ENCODE data around the gene ARHGEF3.
"Not testable (repeated sequence)": the region's sequence is repeated elsewhere in the genome, so short reads cannot be mapped to it uniquely, and the experiment has no call there.

ARHGEF3 gene

GRCh38 chr3:56706629-56707028 is 95.1 kb downstream of the ARHGEF3 start:
- no peak for FAIRE-seq
- TF ChIP-seq CTCF (IDR thresholded peaks at IDR 0.05; ENCODE audit: insufficient read depth, missing control alignments), result no peak

GRCh38 chr3:56704706-56705105 is 97.0 kb downstream of the ARHGEF3 start:
- no peak for TF ChIP-seq CTCF (IDR thresholded peaks at IDR 0.05; ENCODE audit: insufficient read depth, missing control alignments)
- FAIRE-seq, result no peak
- no peak for DNase-seq (ENCODE audit: insufficient read length, low spot score)

More at GRCh38 chr3:56706629-56707028, 95.1 kb downstream of the ARHGEF3 start:
- no peak for DNase-seq (ENCODE audit: insufficient read length, low spot score)

- peak; percentile 83 for TF ChIP-seq CTCF (IDR thresholded peaks at IDR 0.05; ENCODE audit: insufficient read depth, missing control alignments)
- DNase-seq (ENCODE audit: insufficient read length, low spot score) (no peak), FAIRE-seq (peak; percentile 60)
These were observed 99.0 kb downstream of the ARHGEF3 start for GRCh38 chr3:56702490-56703315.

GRCh38 chr3:56700151-56700550 is 101.6 kb downstream of the ARHGEF3 start:
- DNase-seq (ENCODE audit: insufficient read length, low spot score), result no peak
- FAIRE-seq, result peak; percentile 70
- no peak for TF ChIP-seq CTCF (IDR thresholded peaks at IDR 0.05; ENCODE audit: insufficient read depth, missing control alignments)

- no peak for TF ChIP-seq CTCF (IDR thresholded peaks at IDR 0.05; ENCODE audit: insufficient read depth, missing control alignments)
- DNase-seq (ENCODE audit: insufficient read length, low spot score), result no peak
- FAIRE-seq, result no peak
These were observed 106.7 kb downstream of the ARHGEF3 start for GRCh38 chr3:56694867-56695683.

GRCh38 chr3:56693750-56694149 is 108.0 kb downstream of the ARHGEF3 start:
- TF ChIP-seq CTCF (IDR thresholded peaks at IDR 0.05; ENCODE audit: insufficient read depth, missing control alignments), result no peak
- no peak for FAIRE-seq
- DNase-seq (ENCODE audit: insufficient read length, low spot score), result no peak

GRCh38 chr3:56692520-56693433 is 109.0 kb downstream of the ARHGEF3 start:
- not testable (repeated sequence) for FAIRE-seq; DNase-seq (ENCODE audit: insufficient read length, low spot score)

- FAIRE-seq; DNase-seq (ENCODE audit: insufficient read length, low spot score): not testable (repeated sequence)
These were observed 109.8 kb downstream of the ARHGEF3 start for GRCh38 chr3:56692001-56692365.

All from D721Med (cell line).